OCI-LY7 (cell line): ENCODE data around the gene DCPS. TPM values are rescaled to one million over a fixed set of nuclear protein-coding genes. Genes with fewer than 3 reads are reported as not detected.
"Not testable (repeated sequence)": the region's sequence is repeated elsewhere in the genome, so short reads cannot be mapped to it uniquely, and the experiment has no call there.

ENCODE experiments used
- BruUV-seq: library from RNA; stranded (reverse); fragments of 400-500 nt; replicated peaks from 2 replicates; lab custom pipeline; 2021; lab: Mats Ljungman, UMichigan
- CTCF ChIA-PET: fragments of 300-600 bp; sonication (Branson Sonifier 250); formaldehyde crosslinking; loops from one replicate; lab custom pipeline; 2022; ENCODE audit warnings: antibody characterized with exemption; ENCODE audit not compliant: unreplicated experiment; lab: Charles Lee
- POLR2A ChIA-PET: fragments of 300-600 bp; sonication (Branson Sonifier 250); formaldehyde crosslinking; loops from one replicate; lab custom pipeline; 2022; ENCODE audit warnings: antibody characterized with exemption; lab: Charles Lee
- DNase-seq: peaks from one replicate; pipeline ENCODE4 v3.0.0-alpha.2; 2015; ENCODE audit warnings: low spot score
- H2AFZ ChIP-seq: fragments of 200-600 bp; sonication (generic), shearing (Covaris generic); 2 replicates; pipeline ENCODE4 v1.6.1; 2014; ENCODE audit warnings: mild to moderate bottlenecking, antibody characterized with exemption, low read length, moderate library complexity
- H3K27ac ChIP-seq: fragments of 200-600 bp; sonication (generic); 2 replicates; pipeline ENCODE4 v1.5.1; 2014; ENCODE audit warnings: mixed run types, low read depth, mild to moderate bottlenecking, moderate library complexity, low read length, inconsistent platforms; ENCODE audit not compliant: poor library complexity, severe bottlenecking
- H3K36me3 ChIP-seq: fragments of 200-600 bp; sonication (generic); 2 replicates; pipeline ENCODE4 v1.6.1; 2014; ENCODE audit warnings: mild to moderate bottlenecking, antibody characterized with exemption, low read length, moderate library complexity, mixed read lengths; ENCODE audit not compliant: insufficient read depth
- H3K4me1 ChIP-seq: fragments of 200-600 bp; sonication (generic); 2 replicates; pipeline ENCODE4 v1.5.1; 2014; ENCODE audit warnings: mild to moderate bottlenecking, low read length; ENCODE audit not compliant: insufficient read depth, poor library complexity, severe bottlenecking
- H3K4me2 ChIP-seq: fragments of 200-600 bp; sonication (generic); 2 replicates; pipeline ENCODE4 v1.6.1; 2014; ENCODE audit warnings: mild to moderate bottlenecking, low read length
- H3K4me3 ChIP-seq: fragments of 200-600 bp; sonication (generic); 2 replicates; pipeline ENCODE4 v1.5.1; 2014; ENCODE audit warnings: mild to moderate bottlenecking, low read depth, low read length; ENCODE audit not compliant: poor library complexity, severe bottlenecking
- H3K79me2 ChIP-seq: fragments of 200-600 bp; sonication (generic); 2 replicates; pipeline ENCODE4 v1.6.1; 2016; ENCODE audit warnings: low read depth, mild to moderate bottlenecking, low read length, moderate library complexity, mixed read lengths; ENCODE audit not compliant: insufficient read depth
- H3K9me2 ChIP-seq: fragments of 200-600 bp; sonication (generic); 2 replicates; pipeline ENCODE4 v1.6.1; 2016; ENCODE audit warnings: mild to moderate bottlenecking, low read length, mixed read lengths; ENCODE audit not compliant: insufficient read depth
- H3K9me3 ChIP-seq: fragments of 200-600 bp; sonication (generic); 2 replicates; pipeline ENCODE4 v1.6.1; 2014; ENCODE audit warnings: mild to moderate bottlenecking, mixed run types, low read length, mixed read lengths
- H4K20me1 ChIP-seq: fragments of 200-600 bp; sonication (generic); 2 replicates; pipeline ENCODE4 v1.6.1; 2014; ENCODE audit warnings: mild to moderate bottlenecking, antibody characterized with exemption, low read length, moderate library complexity, mixed read lengths; ENCODE audit not compliant: insufficient read depth
- CTCF ChIP-seq: fragments of 200-600 bp; sonication (generic); conservative IDR thresholded peaks from 2 replicates; pipeline ENCODE4 v1.5.1; 2014; ENCODE audit warnings: mild to moderate bottlenecking, antibody characterized with exemption, low read length, moderate library complexity, mixed read lengths
- EZH2phosphoT487 ChIP-seq: fragments of 200-600 bp; sonication (generic); IDR thresholded peaks from 2 replicates; pipeline ENCODE4 v1.6.1; 2018; ENCODE audit warnings: low read depth, borderline replicate concordance, mild to moderate bottlenecking, mixed run types, antibody characterized with exemption, low read length, moderate library complexity, mixed read lengths
- intact Hi-C: fragments of 100-400 bp; cut with micrococcal nuclease; formaldehyde crosslinking; loops from one replicate; pipeline ENCODE4 v1.10.0; 2022; ENCODE audit not compliant: unreplicated experiment
- total RNA-seq, 2 experiments: library from RNA; depleted of rRNA in 1 of 2; stranded (reverse); fragments of >200 nt in 1 of 2; shearing (Covaris generic) in 1 of 2; gene quantifications; 2 replicates each; pipeline ENCODE4 v1.2.3, GENCODE V29; 2014 to 2022

Gene DCPS
- total RNA-seq, 2 experiments from 2014 or later = 30.4 to 36.5 TPM

- TF ChIP-seq EZH2phosphoT487 = no peak
- TF ChIP-seq CTCF = no peak
- Histone ChIP-seq H3K79me2 (peaks cover 27% of the 10 kb centered on the region; the same call in 1 of the 2 replicates), H3K4me1 (peaks cover 17% of the 10 kb centered on the region), H3K36me3 (peaks cover 38% of the 10 kb centered on the region), H2AFZ (no peak overlapping the region), H3K9me3 (no peaks in the 10 kb centered on the region), H3K27ac (no peak overlapping the region), H3K4me2 (peak overlapping the region; percentile 9; the same call in 1 of the 2 replicates), H3K4me3 (no peak overlapping the region), H3K9me2 (no peaks in the 10 kb centered on the region), H4K20me1 (no peaks in the 10 kb centered on the region)
- peak; percentile 35 for DNase-seq
- no TSS peak for BruUV-seq
- ChIA-PET CTCF (interaction anchor here (0.7 kb wide), 1 partner anchor 48 kb away, joined by 3 read pairs; no protein-coding TSS in a partner anchor), POLR2A (interaction anchor here (0.7 to 1.4 kb wide), 3 partner anchors 19 to 114 kb away, joined by 4 to 7 read pairs (median 4); no protein-coding TSS in a partner anchor)
- intact Hi-C loops = loop anchor here (2.0 kb wide), 2 partner anchors 49 to 115 kb away; partner anchors contain the start of gene ST3GAL4
These were observed 1.8 kb downstream of the DCPS start for GRCh38 chr11:126305699-126306098.

GRCh38 chr11:126307706-126308105, 3.8 kb downstream of the DCPS start:
- peak; percentile 70 for DNase-seq
- Histone ChIP-seq H2AFZ (no peak overlapping the region), H3K36me3 (peaks cover 40% of the 10 kb centered on the region), H3K27ac (no peak overlapping the region), H3K9me2 (no peaks in the 10 kb centered on the region), H3K79me2 (peaks cover 25% of the 10 kb centered on the region; the same call in 1 of the 2 replicates), H3K4me1 (peaks cover 15% of the 10 kb centered on the region), H3K9me3 (no peaks in the 10 kb centered on the region), H4K20me1 (no peaks in the 10 kb centered on the region), H3K4me2 (no peak overlapping the region), H3K4me3 (no peak overlapping the region)
- POLR2A ChIA-PET = interaction anchor here (0.6 to 0.7 kb wide), 2 partner anchors 27 to 740 kb away, joined by 3 read pairs; no protein-coding TSS in a partner anchor
- intact Hi-C loops = no loop called here
- TF ChIP-seq EZH2phosphoT487 (no peak), CTCF (peak; percentile 76)
- no TSS peak for BruUV-seq
- CTCF ChIA-PET = no interaction called here

- intact Hi-C loops = no loop called here
- peaks cover 10% of the 10 kb centered on the region for H3K4me1 ChIP-seq
- no peak overlapping the region for H3K4me3 ChIP-seq
- H3K4me2 ChIP-seq = no peak overlapping the region
- H3K79me2 ChIP-seq = peaks cover 19% of the 10 kb centered on the region; the same call in 1 of the 2 replicates
- no peak overlapping the region for H2AFZ ChIP-seq
- H3K27ac ChIP-seq = no peak overlapping the region
- peaks cover 45% of the 10 kb centered on the region for H3K36me3 ChIP-seq
- TF ChIP-seq CTCF = no peak
- BruUV-seq = no TSS peak
- no peaks in the 10 kb centered on the region for H3K9me3 ChIP-seq
- H4K20me1 ChIP-seq = no peaks in the 10 kb centered on the region
- POLR2A ChIA-PET = no interaction called here
- DNase-seq = no peak
- CTCF ChIA-PET = no interaction called here
- no peaks in the 10 kb centered on the region for H3K9me2 ChIP-seq
These were observed 4.4 kb downstream of the DCPS start for GRCh38 chr11:126308271-126308671.

GRCh38 chr11:126308771-126309170, 4.9 kb downstream of the DCPS start:
- H3K27ac ChIP-seq, H3K4me2 ChIP-seq, H4K20me1 ChIP-seq, H3K4me3 ChIP-seq, CTCF ChIA-PET, DNase-seq, H3K4me1 ChIP-seq, BruUV-seq, H3K9me2 ChIP-seq, intact Hi-C loops, H2AFZ ChIP-seq, H3K9me3 ChIP-seq: not testable (repeated sequence)
- peaks cover 50% of the 10 kb centered on the region for H3K36me3 ChIP-seq
- H3K79me2 ChIP-seq = peaks cover 15% of the 10 kb centered on the region; the same call in 1 of the 2 replicates
- POLR2A ChIA-PET = interaction anchor here (0.7 kb wide), 1 partner anchor 10 kb away, joined by 7 read pairs; no protein-coding TSS in a partner anchor
